Measurements from ENCODE around the gene CEP85L. TPM values are rescaled to one million over a fixed set of nuclear protein-coding genes. Genes with fewer than 3 reads are reported as not detected.
"Not testable (repeated sequence)": the region's sequence is repeated elsewhere in the genome, so short reads cannot be mapped to it uniquely, and the experiment has no call there.

Gene CEP85L
- total RNA-seq, 1 experiment from 2014 or later = 0.13 TPM

- no peak for DNase-seq (ENCODE audit: low spot score)
Measured at GRCh38 chr6:118502169-118502568, 149.2 kb downstream of the CEP85L start.

- DNase-seq (ENCODE audit: low spot score) = no peak
Measured at GRCh38 chr6:118501765-118502164, 149.6 kb downstream of the CEP85L start.

DNA sequence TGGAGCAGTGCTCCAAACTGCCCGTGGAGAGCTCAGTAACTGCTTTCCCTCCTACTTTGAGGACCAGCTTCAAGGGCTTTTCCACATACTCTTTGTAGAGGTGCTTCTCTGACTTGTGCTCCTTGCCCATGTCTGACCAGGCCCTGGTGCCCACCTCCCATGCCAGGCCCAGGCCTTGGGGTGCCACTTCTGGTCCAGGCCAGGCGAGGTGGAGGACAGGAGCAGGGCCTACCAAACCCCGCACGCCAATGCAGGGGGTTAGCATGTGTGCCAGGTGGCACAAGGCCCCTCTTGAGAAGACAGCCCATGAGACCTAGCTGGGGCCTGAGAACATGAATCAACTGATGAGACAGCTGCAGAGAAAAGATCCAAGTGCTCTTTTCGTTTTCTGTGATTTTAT lies 150.3 kb downstream of the CEP85L start:
- no peak for DNase-seq (ENCODE audit: low spot score)

GRCh38 chr6:118500130-118501015 lies 151.0 kb downstream of the CEP85L start:
- no peak for DNase-seq (ENCODE audit: low spot score)

- DNase-seq (ENCODE audit: low spot score) = no peak
Measured at GRCh38 chr6:118495485-118496280, 155.7 kb downstream of the CEP85L start.

- DNase-seq (ENCODE audit: low spot score) = no peak
Measured at GRCh38 chr6:118494091-118494490, 157.3 kb downstream of the CEP85L start.

DNA sequence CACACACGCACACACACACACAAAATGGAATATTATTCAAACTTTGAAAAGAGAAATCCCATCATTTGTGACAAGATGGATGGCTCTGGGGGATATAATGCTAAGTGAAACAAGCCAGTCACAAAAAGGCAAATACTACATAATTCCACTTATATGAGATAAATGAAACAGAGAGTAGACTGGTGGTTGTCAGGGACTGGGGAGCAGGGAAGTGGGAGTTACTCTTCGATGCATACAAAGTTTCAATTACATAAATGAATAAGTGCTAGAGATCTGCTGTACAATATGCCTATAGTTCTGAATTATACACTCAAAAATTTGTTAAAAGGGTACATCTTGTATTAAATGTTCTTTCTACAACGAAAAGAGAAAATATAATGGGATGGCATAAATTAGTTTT lies 161.4 kb downstream of the CEP85L start:
- DNase-seq (ENCODE audit: low spot score) = no peak

DNA sequence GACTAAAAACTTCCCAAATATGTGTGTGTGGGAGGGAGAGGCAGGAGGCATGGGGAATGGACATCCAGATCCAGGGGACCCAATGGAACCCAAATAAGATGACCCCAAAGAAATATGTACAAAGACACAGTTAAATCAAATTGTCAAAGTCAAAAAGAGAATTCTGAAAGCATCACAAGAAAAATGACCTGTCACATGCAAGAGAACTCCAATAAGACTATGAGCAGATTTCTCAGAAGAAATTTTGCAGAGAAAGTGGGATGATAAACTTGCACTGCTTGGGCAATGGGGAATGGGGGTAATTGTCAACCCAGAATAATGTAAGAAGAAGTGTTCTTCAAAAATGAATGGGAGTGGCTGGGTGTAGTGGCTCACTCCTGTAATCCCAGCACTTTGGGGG lies 162.8 kb downstream of the CEP85L start:
- DNase-seq (ENCODE audit: low spot score) = no peak

- no peak for DNase-seq (ENCODE audit: low spot score)
Measured at GRCh38 chr6:118485601-118486550, 165.5 kb downstream of the CEP85L start.

GRCh38 chr6:118476551-118476950 lies 174.8 kb downstream of the CEP85L start:
- no peak for DNase-seq (ENCODE audit: low spot score)

DNA sequence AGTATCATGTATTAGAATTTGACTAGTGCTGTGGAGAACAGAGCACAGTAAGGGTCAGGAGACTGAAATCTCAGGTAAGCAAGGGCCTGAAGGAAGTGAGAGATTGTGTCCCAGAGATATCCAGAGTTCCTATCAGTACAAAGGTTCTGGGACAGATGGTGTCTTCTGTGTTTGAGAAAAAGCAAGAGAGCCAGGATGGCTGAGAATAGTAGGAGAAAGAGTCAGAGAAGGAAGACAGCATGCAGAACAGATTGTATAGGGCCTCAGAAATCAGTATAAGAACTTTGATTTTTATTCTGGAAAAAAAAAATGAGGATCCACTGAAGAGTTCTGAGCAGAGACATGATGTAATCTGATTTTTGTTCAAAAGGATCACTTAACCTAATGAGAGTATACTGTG lies 178.1 kb downstream of the CEP85L start:
- DNase-seq (ENCODE audit: low spot score) = no peak

GRCh38 chr6:118469468-118469867 lies 181.9 kb downstream of the CEP85L start:
- DNase-seq (ENCODE audit: low spot score) = no peak

GRCh38 chr6:118468682-118469465 lies 182.5 kb downstream of the CEP85L start:
- DNase-seq (ENCODE audit: low spot score) = peak; percentile 3

DNA sequence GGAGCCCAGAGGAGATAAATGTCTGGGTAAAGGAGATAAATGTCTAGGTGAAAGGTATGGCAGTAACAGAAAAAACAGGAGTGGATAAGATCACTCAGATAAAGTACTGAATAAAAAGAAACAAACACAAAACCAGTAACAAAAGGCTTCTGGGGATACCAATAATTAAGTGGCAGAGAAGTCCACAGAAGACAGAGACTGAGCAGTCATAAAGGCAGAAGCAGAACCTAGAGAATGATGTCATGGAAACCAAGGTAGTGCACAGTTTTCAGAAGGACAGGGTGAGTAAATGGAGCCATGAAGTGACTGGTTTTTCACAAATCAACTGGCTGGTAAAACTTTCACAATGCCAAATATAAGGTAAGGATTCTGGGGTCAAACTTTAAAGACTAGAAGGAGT lies 184.2 kb downstream of the CEP85L start:
- no peak for DNase-seq (ENCODE audit: low spot score)

DNA sequence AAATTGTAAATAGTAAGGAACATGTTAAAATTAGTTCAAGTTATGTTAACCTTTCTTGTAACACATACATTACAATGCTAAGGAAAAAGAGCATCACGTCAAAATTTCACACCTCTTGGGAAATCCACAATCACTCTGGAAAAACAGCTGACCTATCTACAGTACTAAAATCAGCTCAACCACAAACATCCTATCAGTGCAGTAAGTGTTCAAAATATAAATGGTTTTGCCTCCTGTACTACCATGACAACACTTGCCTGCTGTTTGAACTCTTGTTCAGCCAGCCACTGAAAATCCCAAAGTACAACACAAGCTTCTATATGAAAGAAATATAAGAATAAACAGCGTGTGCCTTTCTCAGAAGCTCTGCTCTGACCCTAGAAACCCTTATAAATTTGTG lies 186.8 kb downstream of the CEP85L start:
- no peak for DNase-seq (ENCODE audit: low spot score)

DNA sequence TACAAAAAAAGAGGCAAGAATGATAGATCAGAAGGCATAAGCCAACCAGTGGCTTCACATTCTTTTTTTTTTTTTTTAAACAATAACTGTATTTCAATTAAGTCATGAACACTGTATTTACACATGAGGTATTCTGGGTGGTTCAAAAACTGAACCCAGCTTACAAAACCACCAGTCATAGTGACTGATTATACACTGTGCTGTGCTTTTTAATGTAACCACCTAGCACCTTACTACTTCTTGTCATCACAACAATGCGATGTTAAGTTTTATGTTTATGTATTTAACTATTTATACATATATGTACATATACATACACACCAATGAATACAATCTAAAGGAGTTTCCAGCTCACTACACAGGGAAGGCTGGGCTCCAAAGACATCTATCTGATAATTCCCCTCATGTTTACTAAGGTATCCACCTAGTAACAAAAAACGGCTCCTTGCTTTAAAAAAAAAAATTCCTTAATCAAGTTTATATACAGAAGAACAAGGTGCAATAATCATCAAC lies 190.4 kb downstream of the CEP85L start:
- DNase-seq (ENCODE audit: low spot score) = no peak

DNA sequence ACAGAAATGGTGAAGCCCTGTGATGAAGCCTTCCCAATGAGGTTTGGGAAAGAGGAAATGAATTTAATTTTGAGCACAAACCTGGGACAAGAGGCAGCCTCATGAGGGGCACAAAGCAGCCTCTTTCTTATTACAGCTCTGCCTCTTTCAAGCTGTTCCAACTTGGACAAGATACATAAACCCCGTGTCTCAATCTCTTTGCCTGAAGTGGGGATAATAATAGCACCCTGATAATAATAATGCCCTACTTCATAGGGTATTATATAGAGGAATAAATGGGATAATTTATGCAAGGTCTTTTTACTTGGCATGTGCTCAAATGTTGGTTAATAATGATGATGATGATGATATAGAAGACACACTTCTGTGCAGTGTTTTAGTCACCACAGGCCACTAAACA lies 194.4 kb downstream of the CEP85L start:
- DNase-seq (ENCODE audit: low spot score) = no peak

GRCh38 chr6:118451839-118452238 lies 199.6 kb downstream of the CEP85L start:
- DNase-seq (ENCODE audit: low spot score) = no peak

DNA sequence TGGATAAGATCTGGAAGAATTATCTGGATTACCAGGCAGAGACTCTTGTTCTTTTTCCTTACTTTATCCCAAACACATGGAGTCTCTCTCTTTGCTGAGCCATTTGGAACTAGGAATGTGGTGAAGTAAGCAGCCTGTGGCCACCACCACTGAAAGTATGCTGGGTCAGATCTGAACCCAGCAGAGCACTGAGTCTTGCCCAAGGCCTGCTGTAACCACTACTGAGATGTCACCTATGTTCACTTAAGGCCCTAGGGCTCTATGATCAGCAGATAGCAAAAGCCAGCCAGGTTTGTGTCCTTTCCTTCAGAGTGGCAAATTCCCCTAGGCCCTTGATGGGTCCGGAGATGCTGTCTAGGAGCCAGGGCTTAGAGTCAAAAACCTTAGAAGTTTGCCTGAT lies 206.6 kb downstream of the CEP85L start:
- no peak for DNase-seq (ENCODE audit: low spot score)

- no peak for DNase-seq (ENCODE audit: low spot score)
Measured at GRCh38 chr6:118436482-118436881, 214.9 kb downstream of the CEP85L start.

DNA sequence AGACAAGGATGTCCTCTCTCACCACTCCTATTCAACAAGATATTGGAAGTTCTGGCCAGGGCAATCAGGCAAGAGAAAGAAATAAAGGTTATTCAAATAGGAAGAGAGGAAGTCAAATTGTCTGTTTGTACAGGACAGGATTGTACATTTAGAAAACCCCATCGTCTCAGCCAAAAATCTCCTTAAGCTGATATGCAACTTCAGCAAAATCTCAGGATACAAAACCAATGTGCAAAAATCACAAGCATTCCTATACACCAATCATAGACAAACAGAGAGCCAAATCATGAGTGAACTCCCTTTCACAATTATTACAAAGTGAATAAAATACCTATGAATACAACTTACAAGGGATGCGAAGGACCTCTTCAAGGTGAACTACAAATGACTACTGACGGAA lies 217.2 kb downstream of the CEP85L start:
- not testable (repeated sequence) for DNase-seq (ENCODE audit: low spot score)

All from HT-29 (cell line).